ENCODE measurements around the gene HEATR1.

- TF ChIP-seq POLR2AphosphoS5 (IDR thresholded peaks at IDR 0.05) (no peak), POLR2A (IDR thresholded peaks at IDR 0.05) (no peak), CTCF (IDR thresholded peaks at IDR 0.05) (no peak)
Observed at GRCh38 chr1:236535190-236535589, 69.1 kb downstream of the HEATR1 start.
